ENCODE data around the gene TMEM37. TPM values are rescaled to one million over a fixed set of nuclear protein-coding genes. Genes with fewer than 3 reads are reported as not detected.
A peak's percentile ranks its signal among the peaks of the same experiment; 100 is the strongest.

The TMEM37 gene
- total RNA-seq, 4 donors from 2014 or later = 1.7 to 2.8 (median 2.2) TPM

GRCh38 chr2:119475857-119476244 lies 44.2 kb downstream of the TMEM37 start:
- intact Hi-C loops (cut with DNase I) = loop anchor here (1.0 kb wide), 1 partner anchor 69 kb away; no protein-coding TSS in a partner anchor
- DNase-seq (ENCODE audit: extremely low spot score) = no peak
- WGBS = 84% methylated on average over 6 of the region's 6 CpGs
- Histone ChIP-seq H3K4me1 (peaks cover 0 to 23% (median 9%) of the 10 kb centered on the region in 4 donors), H3K4me3 (no peak overlapping the region), H3K9me3 (no peaks in the 10 kb centered on the region), H3K36me3 (no peaks in the 10 kb centered on the region), H3K27me3 (peaks cover 0 to 10% (median 0%) of the 10 kb centered on the region in 4 donors), H3K27ac (replicated peaks in 1 of 4) (no peak overlapping the region)
- TF ChIP-seq POLR2A (IDR thresholded peaks at IDR 0.05; ENCODE audit: low read depth) (no peak), EP300 (IDR thresholded peaks at IDR 0.05) (no peak), POLR2AphosphoS5 (IDR thresholded peaks at IDR 0.05) (no peak), CTCF (IDR thresholded peaks at IDR 0.05) (no peak)

- WGBS = 29% methylated on average over 18 of the region's 20 CpGs
- no peaks in the 10 kb centered on the region for H3K9me3 ChIP-seq
- no peak for TF ChIP-seq POLR2AphosphoS5 (IDR thresholded peaks at IDR 0.05)
- TF ChIP-seq CTCF (IDR thresholded peaks at IDR 0.05) = peak in 2 of 3 experiments; percentile 79 to 94
- no peak for DNase-seq (ENCODE audit: extremely low spot score)
- H3K4me3 ChIP-seq = no peak overlapping the region
- no peaks in the 10 kb centered on the region for H3K36me3 ChIP-seq
- H3K4me1 ChIP-seq = peaks cover 0 to 25% (median 9%) of the 10 kb centered on the region in 4 donors
- no peak overlapping the region for H3K27ac ChIP-seq (replicated peaks in 1 of 4)
- intact Hi-C loops (cut with DNase I) = loop anchor here (1.0 kb wide), 1 partner anchor 69 kb away; no protein-coding TSS in a partner anchor
- H3K27me3 ChIP-seq = peaks cover 0 to 10% (median 0%) of the 10 kb centered on the region in 4 donors
These were observed 44.9 kb downstream of the TMEM37 start for GRCh38 chr2:119476301-119477112.

- Histone ChIP-seq H3K9me3 (no peaks in the 10 kb centered on the region), H3K36me3 (no peaks in the 10 kb centered on the region), H3K4me1 (peaks cover 0 to 25% (median 9%) of the 10 kb centered on the region in 4 donors), H3K27ac (replicated peaks in 1 of 4) (no peak overlapping the region), H3K27me3 (peaks cover 0 to 10% (median 0%) of the 10 kb centered on the region in 4 donors), H3K4me3 (no peak overlapping the region)
- intact Hi-C loops (cut with DNase I) = no loop called here
- peak; percentile 24 for DNase-seq (ENCODE audit: extremely low spot score)
- 71% methylated on average over 9 of the region's 9 CpGs for WGBS
- TF ChIP-seq EP300 (IDR thresholded peaks at IDR 0.05) = no peak
- no peak for TF ChIP-seq CTCF (IDR thresholded peaks at IDR 0.05)
- no peak for TF ChIP-seq POLR2AphosphoS5 (IDR thresholded peaks at IDR 0.05)
- no peak for TF ChIP-seq POLR2A (IDR thresholded peaks at IDR 0.05; ENCODE audit: low read depth)
These were observed 45.5 kb downstream of the TMEM37 start for GRCh38 chr2:119477113-119477505.

GRCh38 chr2:119478188-119478977 lies 46.7 kb downstream of the TMEM37 start:
- Histone ChIP-seq H3K9me3 (no peaks in the 10 kb centered on the region), H3K4me3 (no peak overlapping the region)
- intact Hi-C loops (cut with DNase I) = no loop called here

More at GRCh38 chr2:119478188-119478977, 46.7 kb downstream of the TMEM37 start:
- Histone ChIP-seq H3K27me3 (peaks cover 0 to 10% (median 0%) of the 10 kb centered on the region in 4 donors), H3K4me1 (peaks cover 0 to 25% (median 9%) of the 10 kb centered on the region in 4 donors), H3K27ac (replicated peaks in 1 of 4) (no peak overlapping the region), H3K36me3 (no peaks in the 10 kb centered on the region)
- 90% methylated on average over 10 of the region's 12 CpGs for WGBS
- peak; percentile 88 for DNase-seq (ENCODE audit: extremely low spot score)
- TF ChIP-seq CTCF (IDR thresholded peaks at IDR 0.05) = no peak
- TF ChIP-seq POLR2A (IDR thresholded peaks at IDR 0.05; ENCODE audit: low read depth) = no peak
- TF ChIP-seq EP300 (IDR thresholded peaks at IDR 0.05) = no peak
- TF ChIP-seq POLR2AphosphoS5 (IDR thresholded peaks at IDR 0.05) = no peak
